Left lung (tissue), 10 donors: ENCODE data around the gene ZNF462. TPM values are rescaled to one million over a fixed set of nuclear protein-coding genes. Genes with fewer than 3 reads are reported as not detected.

Experiments used
- ATAC-seq: fragments of 200-7000 bp; cut with Tn5 transposase; one replicate; pipeline ENCODE4 v1.9.1; 2020; ENCODE audit warnings: moderate library complexity
- DNase-seq, 4 donors: peaks; one replicate each; pipeline ENCODE4 v3.0.0-alpha.2; 2013 to 2020
- H3K27ac ChIP-seq, 2 donors: fragments of 200-600 bp; sonication (generic) in 1 of 2; one replicate each; pipeline versions ENCODE4 v1.5.0 to v1.8.0; 2020 to 2021
- H3K27me3 ChIP-seq, 2 donors: fragments of 200-600 bp; sonication (generic) in 1 of 2; one replicate each; pipeline versions ENCODE4 v1.5.0 to v1.8.0; 2020 to 2021
- H3K36me3 ChIP-seq, 2 donors: fragments of 200-600 bp; sonication (generic) in 1 of 2; one replicate each; pipeline versions ENCODE4 v1.5.0 to v1.8.0; 2020 to 2021
- H3K4me1 ChIP-seq, 2 donors: fragments of 200-600 bp; one replicate each; pipeline ENCODE4 v1.8.0; 2021
- H3K4me3 ChIP-seq, 2 donors: fragments of 200-600 bp; sonication (generic) in 1 of 2; one replicate each; pipeline versions ENCODE4 v1.5.0 to v1.8.0; 2020 to 2021; ENCODE audit warnings: mild to moderate bottlenecking in 1 of 2
- H3K9me3 ChIP-seq, 2 donors: fragments of 200-600 bp; sonication (generic) in 1 of 2; one replicate each; pipeline versions ENCODE4 v1.5.0 to v1.8.0; 2020 to 2021
- intact Hi-C, 2 donors: fragments of 100-400 bp; cut with DNase I; formaldehyde crosslinking; loops; one replicate each; pipeline versions ENCODE4 v1.11.2 to v1.14.2; 2022
- polyA plus RNA-seq, 6 donors: library from polyadenylated mRNA; unstranded; fragments of 120-200 nt; gene quantifications; one replicate each; pipeline ENCODE4 v1.2.1, GENCODE V29; 2013; ENCODE audit not compliant: insufficient read length in 6 of 6
- total RNA-seq, 2 donors: library from RNA; stranded (reverse); fragmentation: NEBNext Ultra II Directional; extraction: Animal tissue kit (Norgen Biotek cat#: 25700); gene quantifications; one replicate each; pipeline ENCODE4 v1.2.1, GENCODE V29; 2021
- TF ChIP-seq, protein P1 (sequence below), 2 donors: fragments of 200-600 bp; sonication (generic) in 1 of 2; IDR thresholded peaks; one replicate each; pipeline versions ENCODE4 v1.5.0 to v1.8.0; 2021; ENCODE audit warnings: antibody characterized with exemption in 2 of 2
- donor health status: DM: no; HTN: yes; CAD: no.
- donor health status: DM: no; HTN: no; CAD: no.

The ZNF462 gene
- total and polyA plus RNA-seq, 8 donors: 26.9 to 41.4 (median 30.8) TPM

DNA sequence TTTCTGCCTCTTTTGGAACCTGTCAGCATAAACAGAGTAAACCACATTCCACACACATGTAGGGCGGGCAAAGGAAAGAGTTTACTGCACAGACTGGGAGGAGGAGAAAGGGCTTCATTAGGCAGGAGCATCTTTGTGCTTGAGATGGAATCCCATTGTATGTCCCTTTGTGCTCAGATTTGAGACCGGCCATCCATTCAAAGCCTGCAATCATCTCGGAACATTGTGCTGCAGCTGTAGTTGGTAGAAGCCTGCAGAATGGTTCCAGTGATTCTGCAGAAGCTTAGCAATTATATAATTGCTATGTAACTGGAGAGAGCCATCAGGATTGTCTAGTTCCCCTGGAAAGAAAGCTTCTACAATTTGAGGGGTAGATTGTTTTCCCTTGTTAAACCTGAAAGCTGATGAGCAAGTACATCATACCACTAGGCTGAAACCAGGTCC lies 16.5 kb downstream of the ZNF462 start:
- peak overlapping the region; percentile 41 to 58 for H3K27ac ChIP-seq
- no peaks in the 10 kb centered on the region for H3K36me3 ChIP-seq
- H3K27me3 ChIP-seq: no peaks in the 10 kb centered on the region
- intact Hi-C loops: no loop called here
- H3K4me3 ChIP-seq: no peak overlapping the region
- peaks cover 18 to 40% of the 10 kb centered on the region in 2 donors for H3K4me1 ChIP-seq
- DNase-seq (no peak), ATAC-seq (no peak)
- TF ChIP-seq, protein P1, sequence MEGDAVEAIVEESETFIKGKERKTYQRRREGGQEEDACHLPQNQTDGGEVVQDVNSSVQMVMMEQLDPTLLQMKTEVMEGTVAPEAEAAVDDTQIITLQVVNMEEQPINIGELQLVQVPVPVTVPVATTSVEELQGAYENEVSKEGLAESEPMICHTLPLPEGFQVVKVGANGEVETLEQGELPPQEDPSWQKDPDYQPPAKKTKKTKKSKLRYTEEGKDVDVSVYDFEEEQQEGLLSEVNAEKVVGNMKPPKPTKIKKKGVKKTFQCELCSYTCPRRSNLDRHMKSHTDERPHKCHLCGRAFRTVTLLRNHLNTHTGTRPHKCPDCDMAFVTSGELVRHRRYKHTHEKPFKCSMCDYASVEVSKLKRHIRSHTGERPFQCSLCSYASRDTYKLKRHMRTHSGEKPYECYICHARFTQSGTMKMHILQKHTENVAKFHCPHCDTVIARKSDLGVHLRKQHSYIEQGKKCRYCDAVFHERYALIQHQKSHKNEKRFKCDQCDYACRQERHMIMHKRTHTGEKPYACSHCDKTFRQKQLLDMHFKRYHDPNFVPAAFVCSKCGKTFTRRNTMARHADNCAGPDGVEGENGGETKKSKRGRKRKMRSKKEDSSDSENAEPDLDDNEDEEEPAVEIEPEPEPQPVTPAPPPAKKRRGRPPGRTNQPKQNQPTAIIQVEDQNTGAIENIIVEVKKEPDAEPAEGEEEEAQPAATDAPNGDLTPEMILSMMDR (IDR thresholded peaks at IDR 0.05): no peak
- no peaks in the 10 kb centered on the region for H3K9me3 ChIP-seq

DNA sequence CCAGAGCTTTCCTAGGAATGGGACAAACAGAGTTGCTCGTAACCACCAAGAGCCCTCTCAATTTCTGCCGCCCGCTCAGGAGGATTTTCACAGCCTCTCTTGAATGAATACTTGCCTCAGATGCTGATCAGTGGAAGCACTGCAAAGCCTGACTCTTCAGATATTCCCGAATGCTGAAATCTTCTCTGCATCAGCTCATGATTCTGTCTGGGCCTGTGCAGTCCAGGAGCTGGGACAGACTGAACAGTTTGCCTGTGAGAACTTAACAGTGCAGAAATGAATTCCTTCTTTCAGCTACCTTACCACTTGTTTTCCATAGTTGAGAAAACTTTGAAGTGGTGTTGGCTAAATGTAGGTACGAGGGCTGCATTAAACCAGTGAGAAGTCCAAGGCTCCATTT lies 17.1 kb downstream of the ZNF462 start:
- TF ChIP-seq, protein P1 (IDR thresholded peaks at IDR 0.05): no peak
- peaks cover 24 to 42% of the 10 kb centered on the region in 2 donors for H3K4me1 ChIP-seq
- H3K9me3 ChIP-seq: no peaks in the 10 kb centered on the region
- peak overlapping the region; percentile 41 to 58 for H3K27ac ChIP-seq
- H3K36me3 ChIP-seq: no peaks in the 10 kb centered on the region
- intact Hi-C loops: no loop called here
- H3K27me3 ChIP-seq: no peaks in the 10 kb centered on the region
- ATAC-seq (no peak), DNase-seq (no peak)
- no peak overlapping the region for H3K4me3 ChIP-seq

DNA sequence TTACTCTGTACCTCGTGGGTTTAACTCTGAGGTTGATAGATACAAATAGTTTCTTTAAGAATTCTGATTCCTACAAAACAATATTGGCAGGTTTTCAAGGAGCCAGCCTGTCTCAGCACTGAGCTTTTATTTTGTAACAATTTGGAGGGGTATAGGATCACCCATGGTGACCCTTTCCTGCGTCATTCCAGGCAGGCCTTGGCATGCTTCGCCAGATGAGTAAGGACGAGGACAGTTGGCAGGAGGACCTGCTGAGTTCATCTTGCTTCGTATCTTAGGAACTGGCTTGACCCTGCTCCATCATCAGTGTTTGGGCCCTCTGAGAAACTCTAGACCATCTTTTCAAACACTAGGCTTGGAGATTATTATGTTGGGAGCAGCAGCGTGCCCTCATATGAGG lies 17.9 kb downstream of the ZNF462 start:
- no peak for ATAC-seq
- intact Hi-C loops: no loop called here
- Histone ChIP-seq H3K4me3 (no peak overlapping the region), H3K36me3 (no peaks in the 10 kb centered on the region), H3K9me3 (no peaks in the 10 kb centered on the region), H3K4me1 (peaks cover 26 to 40% of the 10 kb centered on the region in 2 donors), H3K27ac (peak overlapping the region; percentile 41 to 58), H3K27me3 (no peaks in the 10 kb centered on the region)
- TF ChIP-seq, protein P1 (IDR thresholded peaks at IDR 0.05): no peak
- no peak for DNase-seq

DNA sequence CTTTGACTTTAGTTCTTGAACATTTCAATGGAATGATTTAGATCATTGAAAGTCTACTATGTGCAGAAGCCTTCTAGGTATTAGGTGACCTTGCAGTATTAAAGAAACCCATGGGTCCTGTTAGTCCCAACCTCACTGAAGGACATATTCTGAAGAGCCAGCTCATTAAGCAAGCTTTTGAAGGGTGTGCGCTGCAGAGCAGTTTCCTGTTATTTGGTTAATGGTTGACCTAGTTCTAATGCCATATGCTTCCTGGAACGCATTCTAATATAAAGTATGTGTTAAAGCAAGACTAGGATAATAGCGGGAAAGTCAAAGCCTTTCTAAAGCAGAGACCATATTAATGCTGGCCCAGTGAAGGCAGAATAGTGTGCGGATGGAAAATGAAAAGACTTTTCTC lies 20.1 kb downstream of the ZNF462 start:
- H3K9me3 ChIP-seq: no peaks in the 10 kb centered on the region
- H3K27me3 ChIP-seq: no peaks in the 10 kb centered on the region
- intact Hi-C loops: no loop called here
- TF ChIP-seq, protein P1 (IDR thresholded peaks at IDR 0.05): no peak
- no peaks in the 10 kb centered on the region for H3K36me3 ChIP-seq
- peaks cover 26 to 36% of the 10 kb centered on the region in 2 donors for H3K4me1 ChIP-seq
- H3K4me3 ChIP-seq: no peak overlapping the region
- peak overlapping the region; percentile 42 to 63 for H3K27ac ChIP-seq
- DNase-seq (peak in 1 of 4 donors; percentile 51), ATAC-seq (peak; percentile 68)

DNA sequence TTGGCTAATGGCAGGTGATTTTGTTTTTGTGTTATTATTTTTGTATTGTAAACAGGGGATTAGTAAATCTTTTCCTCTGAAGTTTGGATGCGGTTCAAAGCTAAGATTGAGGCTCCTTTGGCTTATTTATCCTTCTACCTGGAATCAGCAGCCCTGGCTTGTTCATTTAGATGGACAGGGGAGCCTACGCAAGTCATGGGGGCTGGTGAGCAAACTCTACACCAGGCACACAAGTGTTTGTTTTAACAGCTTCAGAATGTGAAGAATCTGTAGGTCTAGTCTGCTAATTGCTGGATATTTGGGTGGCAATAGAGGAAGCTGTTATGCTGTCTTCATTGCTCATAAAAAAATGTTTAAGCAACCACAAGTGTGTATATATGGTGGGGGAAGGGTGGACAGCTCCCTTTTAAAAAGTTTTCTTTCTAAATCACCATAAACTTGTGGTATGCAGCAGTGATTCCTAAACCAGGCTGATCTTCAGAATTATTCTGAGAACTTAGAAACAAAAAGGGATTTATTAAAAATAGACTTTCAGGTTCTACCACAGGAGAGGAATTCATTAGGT lies 20.7 kb downstream of the ZNF462 start:
- TF ChIP-seq, protein P1 (IDR thresholded peaks at IDR 0.05): no peak
- no peaks in the 10 kb centered on the region for H3K36me3 ChIP-seq
- ATAC-seq (peak; percentile 65), DNase-seq (peak in 1 of 4 donors; percentile 57)
- H3K27me3 ChIP-seq: no peaks in the 10 kb centered on the region
- H3K4me3 ChIP-seq: no peak overlapping the region
- H3K9me3 ChIP-seq: no peaks in the 10 kb centered on the region
- intact Hi-C loops: no loop called here
- peak overlapping the region; percentile 42 to 63 for H3K27ac ChIP-seq
- peaks cover 26 to 36% of the 10 kb centered on the region in 2 donors for H3K4me1 ChIP-seq
